GM23338 (cell line): ENCODE results near the gene NECTIN1. TPM values are rescaled to one million over a fixed set of nuclear protein-coding genes. Genes with fewer than 3 reads are reported as not detected.

Experiments
- ATAC-seq: fragments of 200-7000 bp; cut with Tn5 transposase; 3 replicates; pipeline ENCODE4 v1.9.1; 2020
- DNase-seq: peaks from one replicate; pipeline ENCODE4 v3.0.0-alpha.2; 2015; ENCODE audit warnings: low spot score
- H2AFZ ChIP-seq: fragments of 200-600 bp; sonication (generic); 2 replicates; pipeline ENCODE4 v1.8.0; 2016; ENCODE audit warnings: antibody characterized with exemption, mild to moderate bottlenecking, moderate library complexity
- H3F3A ChIP-seq: fragments of 200-600 bp; sonication (generic); replicated peaks from 2 replicates; pipeline ENCODE4 v1.8.0; 2017; ENCODE audit warnings: antibody characterized with exemption, mixed run types, low read depth
- H3K27ac ChIP-seq: fragments of 200-600 bp; sonication (generic); 2 replicates; pipeline ENCODE4 v1.6.1; 2016; ENCODE audit warnings: low read depth
- H3K27me3 ChIP-seq: fragments of 200-600 bp; sonication (generic); 2 replicates; pipeline ENCODE4 v1.8.0; 2016; ENCODE audit warnings: mild to moderate bottlenecking, mixed run types, moderate library complexity; ENCODE audit not compliant: insufficient read depth
- H3K36me3 ChIP-seq: fragments of 200-600 bp; sonication (generic); 2 replicates; pipeline ENCODE4 v1.8.0; 2016; ENCODE audit warnings: mild to moderate bottlenecking; ENCODE audit not compliant: insufficient read depth
- H3K4me1 ChIP-seq: fragments of 200-600 bp; sonication (generic); 2 replicates; pipeline ENCODE4 v1.8.0; 2016; ENCODE audit warnings: mild to moderate bottlenecking, moderate library complexity; ENCODE audit not compliant: insufficient read depth
- H3K4me2 ChIP-seq: fragments of 200-600 bp; sonication (generic); 2 replicates; pipeline ENCODE4 v1.7.1; 2017; ENCODE audit warnings: mixed run types
- H3K4me3 ChIP-seq: fragments of 200-600 bp; sonication (generic); 2 replicates; pipeline ENCODE4 v1.6.1; 2016; ENCODE audit warnings: mixed run types
- H3K79me2 ChIP-seq: fragments of 200-600 bp; sonication (generic); replicated peaks from 2 replicates; pipeline ENCODE4 v1.8.0; 2017; ENCODE audit warnings: mild to moderate bottlenecking; ENCODE audit not compliant: insufficient read depth
- H3K9me2 ChIP-seq: fragments of 200-600 bp; sonication (generic); 2 replicates; pipeline ENCODE4 v1.8.0; 2017; ENCODE audit not compliant: insufficient read depth
- H4K20me1 ChIP-seq: fragments of 200-600 bp; sonication (generic); replicated peaks from 2 replicates; pipeline ENCODE4 v1.8.0; 2017; ENCODE audit warnings: mild to moderate bottlenecking; ENCODE audit not compliant: insufficient read depth
- H3K27ac Mint-ChIP-seq: 2 replicates; pipeline ENCODE4 v1.8.0; 2020; ENCODE audit warnings: inconsistent platforms, mild to moderate bottlenecking, moderate library complexity, mixed read lengths
- H3K27me3 Mint-ChIP-seq: 3 replicates; pipeline ENCODE4 v1.8.0; 2022; ENCODE audit warnings: low read depth, mild to moderate bottlenecking, moderate library complexity, mixed read lengths, inconsistent platforms; ENCODE audit not compliant: insufficient read depth, poor library complexity
- H3K36me3 Mint-ChIP-seq: 3 replicates; pipeline ENCODE4 v1.8.0; 2021; ENCODE audit warnings: low read depth, mild to moderate bottlenecking, inconsistent platforms, moderate library complexity, mixed read lengths
- H3K4me1 Mint-ChIP-seq: 3 replicates; pipeline ENCODE4 v1.8.0; 2020; ENCODE audit warnings: mild to moderate bottlenecking, inconsistent platforms, mixed read lengths
- H3K4me3 Mint-ChIP-seq: 3 replicates; pipeline ENCODE4 v1.8.0; 2021; ENCODE audit warnings: moderate library complexity, mild to moderate bottlenecking, inconsistent platforms, mixed read lengths
- H3K9me3 Mint-ChIP-seq: 3 replicates; pipeline ENCODE4 v1.8.0; 2020; ENCODE audit warnings: moderate library complexity, mild to moderate bottlenecking, inconsistent platforms, mixed read lengths
- CREB1 ChIP-seq: fragments of 250-450 bp; sonication (Bioruptor Pico); IDR thresholded peaks from 2 replicates; pipeline ENCODE4 v1.5.0; 2020; ENCODE audit warnings: low read depth, mild to moderate bottlenecking, moderate library complexity
- CTCF ChIP-seq, 2 experiments: fragments of 200-600 bp in 1 of 2; sonication (generic) in 1 of 2; conservative IDR thresholded peaks; 2 replicates each; pipeline versions ENCODE4 v1.5.1 to v1.6.1; 2016 to 2017; ENCODE audit warnings: antibody characterized with exemption in 2 of 2, low read depth in 2 of 2, mild to moderate bottlenecking in 2 of 2, moderate library complexity in 1 of 2
- ETS1 ChIP-seq: IDR thresholded peaks from 2 replicates; pipeline ENCODE4 v1.6.1; 2016; ENCODE audit warnings: antibody characterized with exemption
- EZH2 ChIP-seq: fragments of 200-600 bp; sonication (generic); IDR thresholded peaks from one replicate; pipeline ENCODE4 v1.8.0; 2017; ENCODE audit warnings: antibody characterized with exemption, mild to moderate bottlenecking, low read depth; ENCODE audit not compliant: unreplicated experiment
- EZH2phosphoT487 ChIP-seq: fragments of 200-600 bp; sonication (generic); IDR thresholded peaks from one replicate; pipeline ENCODE4 v1.8.1; 2018; ENCODE audit warnings: antibody characterized with exemption; ENCODE audit not compliant: unreplicated experiment
- JUNB ChIP-seq: IDR thresholded peaks from one replicate; pipeline ENCODE4 v1.6.1; 2016; ENCODE audit warnings: antibody characterized with exemption; ENCODE audit not compliant: unreplicated experiment
- NANOG ChIP-seq: IDR thresholded peaks from 2 replicates; pipeline ENCODE4 v1.6.1; 2016; ENCODE audit warnings: antibody characterized with exemption, borderline replicate concordance
- POLR2AphosphoS5 ChIP-seq: IDR thresholded peaks from 2 replicates; pipeline ENCODE4 v1.6.1; 2016; ENCODE audit warnings: antibody characterized with exemption, low read depth
- REST ChIP-seq: IDR thresholded peaks from one replicate; pipeline ENCODE4 v1.6.1; 2018; ENCODE audit warnings: antibody characterized with exemption; ENCODE audit not compliant: unreplicated experiment
- STAT1 ChIP-seq: IDR thresholded peaks from one replicate; pipeline ENCODE4 v1.6.1; 2016; ENCODE audit warnings: antibody characterized with exemption; ENCODE audit not compliant: unreplicated experiment
- ZNF114 ChIP-seq: fragments of 250-450 bp; sonication (Bioruptor Pico); IDR thresholded peaks from 2 replicates; pipeline ENCODE4 v1.5.0; 2020; ENCODE audit warnings: mild to moderate bottlenecking, moderate library complexity
- ZNF331 ChIP-seq: fragments of 250-450 bp; sonication (Bioruptor Pico); IDR thresholded peaks from 2 replicates; pipeline ENCODE4 v1.5.0; 2020; ENCODE audit warnings: low read depth, mild to moderate bottlenecking, moderate library complexity
- ZNF462 ChIP-seq: fragments of 250-450 bp; sonication (Bioruptor Pico); IDR thresholded peaks from 2 replicates; pipeline ENCODE4 v1.5.0; 2020; ENCODE audit warnings: mild to moderate bottlenecking, moderate library complexity
- polyA plus RNA-seq: library from polyadenylated mRNA; unstranded; fragments of >200 nt; fragmentation: Nextera tagmentation; extraction: Ambion mirVana; gene quantifications from 2 replicates; pipeline ENCODE4 v1.2.1, GENCODE V29; 2016
- total RNA-seq: library from RNA; depleted of rRNA; stranded (reverse); fragments of >200 nt; shearing (Covaris generic); gene quantifications from 2 replicates; pipeline ENCODE4 v1.2.3, GENCODE V29; 2014

NECTIN1 gene
- total and polyA plus RNA-seq, 2 experiments from 2014 or later: 18.7 to 56.3 TPM

GRCh38 chr11:119644502-119644901 is 84.5 kb downstream of the NECTIN1 start (continued):
- TF ChIP-seq EZH2 (no peak), CREB1 (no peak), NANOG (no peak), POLR2AphosphoS5 (no peak), STAT1 (no peak), JUNB (no peak), ZNF331 (CRISPR knock-in tag) (no peak)

- no peak overlapping the region for H3K4me2 ChIP-seq
- no peak for TF ChIP-seq CTCF (conservative IDR thresholded peaks at IDR 0.05; ENCODE audit: low read depth in 2 of 2)
- no peak for TF ChIP-seq CREB1
- TF ChIP-seq ZNF114 (CRISPR knock-in tag): no peak
- no peak for TF ChIP-seq REST
- no peak for TF ChIP-seq NANOG
- TF ChIP-seq ZNF331 (CRISPR knock-in tag): no peak
- no peak for TF ChIP-seq POLR2AphosphoS5
- no peak for TF ChIP-seq EZH2
- no peak for TF ChIP-seq ETS1
- no peak for TF ChIP-seq STAT1
- TF ChIP-seq ZNF462 (CRISPR knock-in tag): no peak
- no peak for TF ChIP-seq JUNB
- TF ChIP-seq EZH2phosphoT487: no peak
- no peak overlapping the region for H2AFZ ChIP-seq
- Mint-ChIP-seq H3K27ac (no peak overlapping the region), H3K9me3 (peaks cover 11% of the 10 kb centered on the region; the same call in 2 of the 3 replicates), H3K4me3 (no peak overlapping the region), H3K4me1 (peaks cover 8% of the 10 kb centered on the region), H3K27me3 (peaks cover 17% of the 10 kb centered on the region), H3K36me3 (peaks cover 9% of the 10 kb centered on the region; the same call in 2 of the 3 replicates)
- no peaks in the 10 kb centered on the region for H4K20me1 ChIP-seq
- no peaks in the 10 kb centered on the region for H3K36me3 ChIP-seq
- H3K4me3 ChIP-seq: no peak overlapping the region
- no peaks in the 10 kb centered on the region for H3K27me3 ChIP-seq
- H3K9me2 ChIP-seq: no peaks in the 10 kb centered on the region
- ATAC-seq: no peak
- no peaks in the 10 kb centered on the region for H3F3A ChIP-seq
- no peaks in the 10 kb centered on the region for H3K79me2 ChIP-seq
- no peaks in the 10 kb centered on the region for H3K4me1 ChIP-seq
- DNase-seq: no peak
- H3K27ac ChIP-seq: no peak overlapping the region
These were observed 85.1 kb downstream of the NECTIN1 start for GRCh38 chr11:119643876-119644225.
